ENCODE measurements around the gene PREX1. TPM values are rescaled to one million over a fixed set of nuclear protein-coding genes. Genes with fewer than 3 reads are reported as not detected.
A peak's percentile ranks its signal among the peaks of the same experiment; 100 is the strongest.

PREX1 gene
- total RNA-seq, 3 donors from 2014 or later, result 9.9 to 14.1 (median 13.5) TPM

DNA sequence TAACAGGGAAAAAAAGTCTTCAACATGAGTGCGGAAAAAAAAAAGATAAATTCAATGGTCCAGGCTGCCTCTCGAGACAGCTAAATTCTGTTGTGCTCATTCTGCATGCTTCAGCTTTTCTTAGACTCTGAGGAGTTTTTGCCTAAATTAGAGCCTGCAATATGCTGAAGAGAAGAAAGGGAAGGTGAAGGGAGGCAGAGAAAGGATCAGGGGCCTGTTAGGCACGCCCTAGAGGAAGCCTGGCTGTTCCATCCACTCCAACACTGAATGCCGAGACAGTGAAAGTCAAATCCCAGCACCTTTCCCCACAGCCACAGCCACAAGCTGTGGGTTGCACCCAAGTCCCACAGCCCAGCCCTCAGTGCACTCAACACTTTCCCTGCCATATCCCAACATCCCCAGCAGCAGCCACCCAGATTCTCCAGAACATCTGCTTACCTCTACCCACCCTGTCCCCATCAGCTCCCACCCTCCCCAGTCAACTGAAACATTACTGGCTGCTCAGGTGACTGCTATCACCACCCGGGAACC lies 37.3 kb downstream of the PREX1 start:
- Histone ChIP-seq H3K9me3 (no peaks in the 10 kb centered on the region), H3K4me3 (no peak overlapping the region), H3K36me3 (ENCODE audit: low read depth) (no peaks in the 10 kb centered on the region), H3K4me1 (ENCODE audit: low read depth) (no peaks in the 10 kb centered on the region)
- intact Hi-C loops (cut with DNase I, micrococcal nuclease), result no loop called here
- DNase-seq (peak in 1 of 3 donors; percentile 20), ATAC-seq (no peak)
- TF ChIP-seq, protein P1, sequence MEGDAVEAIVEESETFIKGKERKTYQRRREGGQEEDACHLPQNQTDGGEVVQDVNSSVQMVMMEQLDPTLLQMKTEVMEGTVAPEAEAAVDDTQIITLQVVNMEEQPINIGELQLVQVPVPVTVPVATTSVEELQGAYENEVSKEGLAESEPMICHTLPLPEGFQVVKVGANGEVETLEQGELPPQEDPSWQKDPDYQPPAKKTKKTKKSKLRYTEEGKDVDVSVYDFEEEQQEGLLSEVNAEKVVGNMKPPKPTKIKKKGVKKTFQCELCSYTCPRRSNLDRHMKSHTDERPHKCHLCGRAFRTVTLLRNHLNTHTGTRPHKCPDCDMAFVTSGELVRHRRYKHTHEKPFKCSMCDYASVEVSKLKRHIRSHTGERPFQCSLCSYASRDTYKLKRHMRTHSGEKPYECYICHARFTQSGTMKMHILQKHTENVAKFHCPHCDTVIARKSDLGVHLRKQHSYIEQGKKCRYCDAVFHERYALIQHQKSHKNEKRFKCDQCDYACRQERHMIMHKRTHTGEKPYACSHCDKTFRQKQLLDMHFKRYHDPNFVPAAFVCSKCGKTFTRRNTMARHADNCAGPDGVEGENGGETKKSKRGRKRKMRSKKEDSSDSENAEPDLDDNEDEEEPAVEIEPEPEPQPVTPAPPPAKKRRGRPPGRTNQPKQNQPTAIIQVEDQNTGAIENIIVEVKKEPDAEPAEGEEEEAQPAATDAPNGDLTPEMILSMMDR (IDR thresholded peaks at IDR 0.05), result no peak

DNA sequence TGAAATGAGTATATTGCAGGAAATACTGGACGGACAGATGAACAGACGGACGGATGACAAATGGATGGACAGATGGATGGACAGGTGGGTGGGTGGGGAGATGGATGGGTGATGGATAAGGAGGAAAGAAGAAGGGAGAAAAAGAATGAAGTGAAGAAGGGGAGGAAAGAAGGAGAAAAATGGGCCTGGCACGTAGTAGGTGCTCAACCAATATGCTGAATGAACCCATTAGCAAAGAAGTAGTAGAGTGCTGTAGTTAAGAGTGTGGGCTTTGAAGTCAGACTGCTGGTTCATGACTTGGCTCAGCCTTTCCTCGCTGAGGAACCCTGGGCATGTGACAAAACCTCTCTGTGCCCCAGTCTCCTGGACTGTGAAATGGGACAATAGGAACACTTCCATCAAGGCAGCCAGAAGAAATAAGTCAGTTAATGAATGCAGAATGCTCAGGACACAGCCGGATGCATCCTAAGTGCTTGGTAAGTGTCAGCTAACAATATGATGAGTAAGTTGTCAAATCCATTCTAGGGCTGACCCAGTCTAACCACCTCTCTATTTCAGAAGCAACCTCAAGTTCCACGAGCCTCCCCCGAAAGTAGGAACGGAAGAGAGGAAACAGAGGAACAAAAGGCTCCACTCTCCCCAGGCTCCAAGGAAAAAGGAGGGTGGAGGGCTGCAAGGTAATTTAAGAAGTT lies 37.9 kb downstream of the PREX1 start:
- DNase-seq, result no peak
- ATAC-seq, result no peak
- H3K9me3 ChIP-seq, result no peaks in the 10 kb centered on the region
- TF ChIP-seq, protein P1 (IDR thresholded peaks at IDR 0.05), result no peak
- H3K4me1 ChIP-seq (ENCODE audit: low read depth), result no peaks in the 10 kb centered on the region
- H3K36me3 ChIP-seq (ENCODE audit: low read depth), result no peaks in the 10 kb centered on the region
- H3K4me3 ChIP-seq, result no peak overlapping the region
- intact Hi-C loops (cut with DNase I, micrococcal nuclease), result no loop called here

DNA sequence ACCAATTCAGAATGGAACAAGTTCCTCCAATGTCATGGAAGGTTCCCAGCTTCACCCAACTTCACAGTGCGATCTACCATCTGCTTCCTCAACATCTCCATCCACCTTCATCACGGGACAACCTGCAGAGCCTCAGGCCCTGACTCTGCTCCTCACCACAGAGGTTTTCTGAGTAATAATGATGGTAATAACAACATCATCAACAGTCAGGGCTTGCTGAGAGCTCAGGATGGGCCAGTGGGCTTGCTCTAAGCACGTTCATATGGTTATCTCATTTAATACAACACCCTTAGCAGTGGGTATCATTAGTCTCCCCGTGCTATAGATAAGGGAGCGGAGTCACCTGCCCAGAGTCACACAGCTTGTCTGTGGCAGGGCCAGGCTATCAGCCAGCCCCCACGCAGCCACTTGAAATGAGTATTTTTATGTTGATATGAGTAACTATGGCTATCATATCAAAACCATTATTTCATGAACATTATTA lies 38.6 kb downstream of the PREX1 start:
- TF ChIP-seq, protein P1 (IDR thresholded peaks at IDR 0.05), result no peak
- intact Hi-C loops (cut with DNase I, micrococcal nuclease), result no loop called here
- H3K9me3 ChIP-seq, result no peaks in the 10 kb centered on the region
- no peak for ATAC-seq
- no peaks in the 10 kb centered on the region for H3K36me3 ChIP-seq (ENCODE audit: low read depth)
- H3K4me1 ChIP-seq (ENCODE audit: low read depth), result no peaks in the 10 kb centered on the region
- peak in 1 of 3 donors; percentile 7 for DNase-seq
- no peak overlapping the region for H3K4me3 ChIP-seq

DNA sequence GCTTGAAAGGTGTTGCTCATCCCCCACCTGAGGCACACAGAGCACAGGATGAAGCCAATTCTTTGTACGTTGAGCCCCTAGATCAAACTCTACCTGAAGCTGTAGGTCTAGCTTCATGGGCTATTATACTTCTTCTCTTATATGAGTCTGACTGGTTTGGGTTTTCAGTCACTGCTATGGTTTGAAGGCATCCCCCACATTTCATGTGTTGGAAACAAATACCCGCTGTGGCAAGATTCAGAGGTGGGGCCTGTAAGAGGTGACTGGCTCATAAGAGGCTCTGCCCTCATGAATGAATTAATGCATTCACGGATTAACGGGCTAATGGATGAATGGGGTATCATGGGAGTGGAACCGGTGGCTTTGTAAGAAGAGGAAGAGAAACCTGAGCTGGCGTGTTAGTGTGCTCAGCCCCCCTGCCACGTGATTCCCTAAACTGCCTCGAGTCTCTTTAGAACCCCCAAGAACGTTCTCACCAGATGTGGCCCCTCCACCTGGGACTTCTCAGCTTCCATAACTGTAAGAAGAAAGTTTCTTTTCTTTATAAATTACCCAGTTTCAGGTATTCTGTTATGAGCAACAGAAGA lies 39.2 kb downstream of the PREX1 start:
- no peak overlapping the region for H3K4me3 ChIP-seq
- peak; percentile 52 for ATAC-seq
- no peaks in the 10 kb centered on the region for H3K9me3 ChIP-seq
- peak in 2 of 3 donors; percentile 10 to 26 for DNase-seq
- intact Hi-C loops (cut with DNase I, micrococcal nuclease), result no loop called here
- no peaks in the 10 kb centered on the region for H3K4me1 ChIP-seq (ENCODE audit: low read depth)
- TF ChIP-seq, protein P1 (IDR thresholded peaks at IDR 0.05), result no peak
- H3K36me3 ChIP-seq (ENCODE audit: low read depth), result no peaks in the 10 kb centered on the region

DNA sequence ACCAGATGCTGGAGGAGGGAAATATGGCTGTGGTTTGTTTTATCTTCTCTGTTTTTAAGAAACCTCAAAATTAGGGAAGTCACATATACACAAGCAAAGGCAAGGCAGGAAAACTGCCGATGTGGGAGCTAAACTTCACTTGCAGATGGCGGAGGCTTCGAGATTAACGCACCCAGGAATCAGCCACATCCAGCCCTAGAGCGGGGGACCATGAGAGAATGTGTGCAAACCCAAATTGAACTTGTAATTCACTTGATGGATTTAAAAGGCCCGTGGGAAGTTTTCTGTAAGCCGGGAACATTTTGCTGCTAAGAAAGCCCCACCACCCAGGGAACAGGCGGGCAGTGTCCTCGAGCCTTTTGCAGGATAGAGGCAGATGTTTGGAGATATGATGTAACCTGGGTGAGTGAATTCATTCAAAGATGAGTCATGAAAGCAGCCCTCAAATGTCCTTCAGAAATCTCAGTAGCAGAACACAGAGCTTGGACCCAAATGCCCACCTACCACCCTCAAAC lies 39.9 kb downstream of the PREX1 start:
- Histone ChIP-seq H3K9me3 (no peaks in the 10 kb centered on the region), H3K4me3 (no peak overlapping the region), H3K4me1 (ENCODE audit: low read depth) (no peaks in the 10 kb centered on the region), H3K36me3 (ENCODE audit: low read depth) (no peaks in the 10 kb centered on the region)
- TF ChIP-seq, protein P1 (IDR thresholded peaks at IDR 0.05), result no peak
- DNase-seq (peak in 1 of 3 donors; percentile 8), ATAC-seq (no peak)
- intact Hi-C loops (cut with DNase I, micrococcal nuclease), result no loop called here

Measured in mucosa of descending colon (tissue), 3 donors.